BJ (cell line): ENCODE data around the gene PSMC6. TPM values are rescaled to one million over a fixed set of nuclear protein-coding genes. Genes with fewer than 3 reads are reported as not detected.
"Not testable (repeated sequence)": the region's sequence is repeated elsewhere in the genome, so short reads cannot be mapped to it uniquely, and the experiment has no call there.

Source experiments
- CTCF ChIA-PET: fragments of 350-600 bp; formaldehyde crosslinking; extraction: SDS; loops from one replicate; lab custom pipeline; 2021; ENCODE audit warnings: antibody characterized with exemption, inconsistent platforms; lab: Yijun Ruan, JAX
- POLR2A ChIA-PET: fragments of 300-600 bp; sonication (Branson Sonifier 250); formaldehyde crosslinking; extraction: SDS; loops from one replicate; lab custom pipeline; 2021; ENCODE audit warnings: antibody characterized with exemption; lab: Charles Lee
- DNase-seq: peaks from one replicate; pipeline ENCODE4 v3.0.0-alpha.2; 2011; ENCODE audit warnings: low read depth
- H3K27me3 ChIP-seq: 2 replicates; pipeline ENCODE4 v1.6.0; 2011; ENCODE audit warnings: low read length; ENCODE audit not compliant: control insufficient read depth, insufficient read depth
- H3K36me3 ChIP-seq: 2 replicates; pipeline ENCODE4 v1.5.1; 2011; ENCODE audit warnings: low read length; ENCODE audit not compliant: control insufficient read depth, insufficient read depth
- H3K4me3 ChIP-seq: 2 replicates; pipeline ENCODE4 v1.5.1; 2011; ENCODE audit warnings: low read depth, mild to moderate bottlenecking, control low read depth, low read length
- CTCF ChIP-seq: IDR thresholded peaks from 2 replicates; pipeline ENCODE4 v1.5.1; 2011; ENCODE audit warnings: low read depth, mild to moderate bottlenecking, control low read depth, inconsistent platforms, low read length, moderate library complexity; ENCODE audit not compliant: insufficient read depth
- polyA plus RNA-seq: library from polyadenylated mRNA; depleted of rRNA; stranded (reverse); fragments of >200 nt; gene quantifications from 2 replicates; pipeline ENCODE4 v1.2.3, GENCODE V29; 2011

Gene PSMC6
- polyA plus RNA-seq, 1 experiment, result 28.5 TPM

DNA sequence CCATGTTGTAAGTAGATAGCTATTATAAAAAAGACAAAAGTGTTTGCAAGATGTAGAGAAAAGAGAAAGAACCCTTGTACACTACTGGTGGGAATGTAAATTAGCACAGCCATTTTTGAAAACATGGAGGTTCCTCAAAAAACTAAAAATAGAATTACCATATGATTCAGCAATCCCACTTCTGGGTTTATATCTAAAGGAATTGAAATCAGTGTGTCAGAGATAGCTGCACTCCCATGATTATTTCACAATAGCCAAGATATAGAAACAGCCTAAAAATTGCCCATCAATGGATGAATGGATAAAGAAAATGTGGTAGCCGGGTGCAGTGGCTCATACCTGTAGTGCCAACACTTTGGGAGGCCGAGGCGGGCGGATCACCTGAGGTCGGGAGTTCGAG, 9.2 kb downstream of the PSMC6 start:
- DNase-seq, result no peak
- ChIA-PET POLR2A (no interaction called here), CTCF (no interaction called here)
- no peak for TF ChIP-seq CTCF
- Histone ChIP-seq H3K36me3 (peaks cover 7% of the 10 kb centered on the region), H3K27me3 (no peaks in the 10 kb centered on the region), H3K4me3 (no peak overlapping the region)

GRCh38 chr14:52723514-52724359, 16.7 kb downstream of the PSMC6 start:
- Histone ChIP-seq H3K27me3 (no peaks in the 10 kb centered on the region), H3K36me3 (peaks cover 12% of the 10 kb centered on the region), H3K4me3 (no peak overlapping the region)
- DNase-seq, result no peak
- TF ChIP-seq CTCF, result no peak
- ChIA-PET POLR2A (no interaction called here), CTCF (interaction anchor here (0.6 to 1.6 kb wide), 3 partner anchors 15 to 458 kb away, joined by 3 to 4 read pairs (median 3); no protein-coding TSS in a partner anchor)

GRCh38 chr14:52724360-52724644, 17.3 kb downstream of the PSMC6 start:
- CTCF ChIA-PET, result interaction anchor here (1.6 kb wide), 1 partner anchor 14 kb away, joined by 4 read pairs; no protein-coding TSS in a partner anchor
- no peak for DNase-seq
- POLR2A ChIA-PET, result no interaction called here
- peaks cover 12% of the 10 kb centered on the region for H3K36me3 ChIP-seq
- no peaks in the 10 kb centered on the region for H3K27me3 ChIP-seq
- H3K4me3 ChIP-seq, result no peak overlapping the region
- TF ChIP-seq CTCF, result no peak

DNA sequence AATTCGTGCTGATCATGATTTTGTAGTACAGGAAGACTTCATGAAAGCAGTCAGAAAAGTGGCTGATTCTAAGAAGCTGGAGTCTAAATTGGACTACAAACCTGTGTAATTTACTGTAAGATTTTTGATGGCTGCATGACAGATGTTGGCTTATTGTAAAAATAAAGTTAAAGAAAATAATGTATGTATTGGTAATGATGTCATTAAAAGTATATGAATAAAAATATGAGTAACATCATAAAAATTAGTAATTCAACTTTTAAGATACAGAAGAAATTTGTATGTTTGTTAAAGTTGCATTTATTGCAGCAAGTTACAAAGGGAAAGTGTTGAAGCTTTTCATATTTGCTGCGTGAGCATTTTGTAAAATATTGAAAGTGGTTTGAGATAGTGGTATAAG, 20.5 kb downstream of the PSMC6 start:
- H3K27me3 ChIP-seq, H3K4me3 ChIP-seq, POLR2A ChIA-PET, CTCF ChIA-PET, H3K36me3 ChIP-seq, DNase-seq: not testable (repeated sequence)

DNA sequence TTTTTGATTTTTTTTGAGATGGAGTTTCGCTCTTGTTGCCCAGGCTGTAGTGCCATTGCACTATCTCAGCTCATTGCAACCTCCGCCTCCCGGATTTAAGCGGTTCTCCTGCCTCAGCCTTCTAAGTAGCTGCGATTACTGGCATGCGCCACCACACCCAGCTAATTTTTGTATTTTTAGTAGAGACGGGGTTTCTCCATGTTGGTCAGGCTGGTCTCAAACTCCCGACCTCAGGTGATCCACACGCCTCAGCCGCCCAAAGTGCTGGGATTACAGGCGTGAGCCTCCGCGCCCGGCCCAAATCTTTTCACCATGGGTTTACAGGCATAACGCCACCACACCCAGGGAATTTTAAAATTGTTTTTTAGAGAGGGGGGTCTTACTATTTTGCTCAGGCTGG, 22.0 kb downstream of the PSMC6 start:
- CTCF ChIA-PET, result interaction anchor here (0.6 kb wide), 2 partner anchors 23 to 44 kb away, joined by 3 read pairs; no protein-coding TSS in a partner anchor
- DNase-seq, POLR2A ChIA-PET: not testable (repeated sequence)

GRCh38 chr14:52729585-52729924, 22.6 kb downstream of the PSMC6 start:
- POLR2A ChIA-PET, result interaction anchor here (0.6 to 0.8 kb wide), 3 partner anchors 105 to 367 kb away, joined by 3 to 4 read pairs (median 4); no protein-coding TSS in a partner anchor
- H3K27me3 ChIP-seq, result no peaks in the 10 kb centered on the region
- peaks cover 2% of the 10 kb centered on the region for H3K36me3 ChIP-seq
- DNase-seq, result no peak
- CTCF ChIA-PET, result interaction anchor here (0.6 kb wide), 1 partner anchor 43 kb away, joined by 3 read pairs; no protein-coding TSS in a partner anchor
- TF ChIP-seq CTCF, result no peak
- H3K4me3 ChIP-seq, result peak overlapping the region; percentile 29

More for the DNA sequence above, 22.0 kb downstream of the PSMC6 start:
- not testable (repeated sequence) for H3K27me3 ChIP-seq, H3K36me3 ChIP-seq, H3K4me3 ChIP-seq
